Kidney (tissue), 14 donors: ENCODE measurements around the gene AUTS2. TPM values are rescaled to one million over a fixed set of nuclear protein-coding genes. Genes with fewer than 3 reads are reported as not detected.

Source experiments
- DNase-seq, 5 donors: peaks; one replicate each; pipeline ENCODE4 v3.0.0-alpha.2; 2013 to 2020
- FAIRE-seq: peaks from 2 replicates; lab custom pipeline; 2012; peaks lifted over from hg19 to GRCh38; lab: Jason Lieb, UNC
- H3K27ac ChIP-seq, 2 donors: one replicate each; pipeline ENCODE4 v1.7.0; 2013; ENCODE audit warnings: low read depth in 2 of 2, low read length in 2 of 2, inconsistent platforms in 1 of 2
- H3K27me3 ChIP-seq: one replicate; pipeline ENCODE4 v1.7.1; 2013; ENCODE audit warnings: low read length, inconsistent platforms; ENCODE audit not compliant: control insufficient read depth, insufficient read depth
- H3K36me3 ChIP-seq, 3 donors: one replicate each; pipeline versions ENCODE4 v1.7.0 to v1.7.1; 2013; ENCODE audit warnings: low read length in 3 of 3, control low read depth in 1 of 3, inconsistent platforms in 1 of 3; ENCODE audit not compliant: insufficient read depth in 3 of 3, control insufficient read depth in 2 of 3
- H3K4me1 ChIP-seq, 3 donors: one replicate each; pipeline versions ENCODE4 v1.7.0 to v1.7.1; 2013; ENCODE audit warnings: low read length in 3 of 3, inconsistent platforms in 1 of 3, low read depth in 1 of 3; ENCODE audit not compliant: control insufficient read depth in 2 of 3, insufficient read depth in 2 of 3
- H3K4me3 ChIP-seq, 3 donors: one replicate each; pipeline versions ENCODE4 v1.7.0 to v1.8.1; 2013; ENCODE audit warnings: low read length in 3 of 3, control low read depth in 1 of 3, inconsistent platforms in 1 of 3
- H3K9ac ChIP-seq, 3 donors: one replicate each; pipeline versions ENCODE4 v1.7.0 to v1.7.1; 2013; ENCODE audit warnings: low read length in 3 of 3, control low read depth in 1 of 3, inconsistent platforms in 1 of 3
- H3K9me3 ChIP-seq, 3 donors: one replicate each; pipeline versions ENCODE4 v1.7.0 to v1.7.1; 2013; ENCODE audit warnings: low read length in 3 of 3, control low read depth in 1 of 3, inconsistent platforms in 1 of 3; ENCODE audit not compliant: control insufficient read depth in 2 of 3, insufficient read depth in 1 of 3
- CTCF ChIP-seq: IDR thresholded peaks from 3 replicates; pipeline ENCODE4 v1.5.1; 2012; ENCODE audit warnings: mild to moderate bottlenecking, moderate library complexity, borderline replicate concordance; ENCODE audit not compliant: insufficient read depth; ENCODE audit errors: extremely low read depth
- intact Hi-C: fragments of 100-400 bp; cut with DNase I; formaldehyde crosslinking; loops from one replicate; pipeline ENCODE4 v1.11.1; 2022
- polyA plus RNA-seq: library from polyadenylated mRNA; stranded (reverse); fragments of 350-450 nt; fragmentation: Illumina TruSeq; extraction: RNeasy Lipid Tissue Mini Kit (QIAGEN cat#74804); gene quantifications from one replicate; pipeline ENCODE4 v1.2.3, GENCODE V29; 2014; ENCODE audit warnings: low read depth, low replicate concordance; ENCODE audit not compliant: insufficient read depth
- total RNA-seq: library from RNA; stranded (reverse); fragmentation: NEBNext Ultra II Directional; extraction: Animal tissue kit (Norgen Biotek cat#: 25700); gene quantifications from one replicate; pipeline ENCODE4 v1.2.1, GENCODE V29; 2021
- donor health status: control.
- donor health status: control.
- donor health status: control.
- donor health status: control.
- donor health status: control.
- donor health status: DM: yes; HTN: yes; CAD: no.
- donor health status: Normal renal cell carcinoma (clear cell type).

AUTS2 gene
- total and polyA plus RNA-seq, 2 donors from 2014 or later, result 5.2 to 33.8 TPM

- intact Hi-C loops, result no loop called here
- H3K36me3 ChIP-seq, result no peaks in the 10 kb centered on the region
- peaks cover 0 to 7% (median 2%) of the 10 kb centered on the region in 3 donors for H3K4me1 ChIP-seq
- no peaks in the 10 kb centered on the region for H3K9me3 ChIP-seq
- no peak for FAIRE-seq
- no peak overlapping the region for H3K9ac ChIP-seq
- H3K27me3 ChIP-seq, result no peaks in the 10 kb centered on the region
- no peak overlapping the region for H3K4me3 ChIP-seq
- TF ChIP-seq CTCF, result no peak
- H3K27ac ChIP-seq, result no peak overlapping the region
- no peak for DNase-seq
Observed at GRCh38 chr7:70752794-70753241, 1154.5 kb downstream of the AUTS2 start.

GRCh38 chr7:70756789-70757188 is 1158.5 kb downstream of the AUTS2 start:
- Histone ChIP-seq H3K27ac (no peak overlapping the region), H3K36me3 (no peaks in the 10 kb centered on the region), H3K27me3 (no peaks in the 10 kb centered on the region), H3K4me3 (no peak overlapping the region), H3K9ac (no peak overlapping the region), H3K4me1 (peaks cover 0 to 7% (median 2%) of the 10 kb centered on the region in 3 donors), H3K9me3 (no peaks in the 10 kb centered on the region)
- intact Hi-C loops, result no loop called here
- FAIRE-seq, result no peak
- no peak for TF ChIP-seq CTCF
- DNase-seq, result no peak

DNA sequence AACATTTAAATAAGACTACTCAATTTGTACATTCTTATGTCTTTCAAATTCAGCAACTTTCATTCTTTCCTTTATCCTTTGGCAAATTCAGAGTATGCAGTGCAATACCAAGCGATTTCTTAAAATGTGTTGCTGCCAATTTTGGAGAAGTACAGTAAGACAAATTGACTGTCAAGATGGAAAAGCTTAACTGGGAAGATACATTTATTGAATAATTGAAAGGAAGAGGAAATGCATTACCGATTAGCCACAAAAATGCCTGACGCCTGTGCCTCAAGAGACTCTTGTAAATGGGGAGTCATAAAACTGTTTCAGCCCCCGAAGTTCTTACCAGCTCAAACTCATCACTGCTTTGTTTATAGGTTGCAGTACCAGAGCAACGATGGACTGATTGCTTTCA is 1160.4 kb downstream of the AUTS2 start:
- Histone ChIP-seq H3K36me3 (no peaks in the 10 kb centered on the region), H3K27ac (no peak overlapping the region), H3K4me3 (no peak overlapping the region), H3K9me3 (no peaks in the 10 kb centered on the region), H3K4me1 (no peaks in the 10 kb centered on the region), H3K27me3 (no peaks in the 10 kb centered on the region), H3K9ac (no peak overlapping the region)
- DNase-seq, result no peak
- no peak for TF ChIP-seq CTCF
- FAIRE-seq, result no peak
- intact Hi-C loops, result no loop called here

- intact Hi-C loops, result no loop called here
- Histone ChIP-seq H3K27ac (no peak overlapping the region), H3K4me1 (no peaks in the 10 kb centered on the region), H3K27me3 (no peaks in the 10 kb centered on the region), H3K36me3 (no peaks in the 10 kb centered on the region), H3K9ac (no peak overlapping the region), H3K9me3 (no peaks in the 10 kb centered on the region), H3K4me3 (no peak overlapping the region)
- FAIRE-seq (no peak), DNase-seq (no peak)
- no peak for TF ChIP-seq CTCF
Observed at GRCh38 chr7:70759674-70760073, 1161.4 kb downstream of the AUTS2 start.
